Lower leg skin (tissue), 3 donors: ENCODE data around the gene SLC25A44.

Experiments used
- CTCF ChIP-seq, 3 donors: fragments of 450-650 bp; IDR thresholded peaks; one replicate each; pipeline ENCODE4 v1.5.1; 2016; ENCODE audit warnings: antibody characterized with exemption in 3 of 3, mild to moderate bottlenecking in 3 of 3, moderate library complexity in 2 of 3
- POLR2A ChIP-seq, 2 donors: fragments of 450-650 bp; IDR thresholded peaks; one replicate each; pipeline ENCODE4 v1.6.1; 2016 to 2017; ENCODE audit warnings: antibody characterized with exemption in 2 of 2, mild to moderate bottlenecking in 1 of 2, moderate library complexity in 1 of 2

GRCh38 chr1:156238248-156238647 is 44.3 kb downstream of the SLC25A44 start:
- TF ChIP-seq POLR2A (IDR thresholded peaks at IDR 0.05) (no peak), CTCF (IDR thresholded peaks at IDR 0.05) (no peak)
